ENCODE results near the gene ABHD8. TPM values are rescaled to one million over a fixed set of nuclear protein-coding genes. Genes with fewer than 3 reads are reported as not detected.

Gene ABHD8
- polyA plus RNA-seq, 3 donors: 11.3 to 14.9 (median 12.5) TPM

DNA sequence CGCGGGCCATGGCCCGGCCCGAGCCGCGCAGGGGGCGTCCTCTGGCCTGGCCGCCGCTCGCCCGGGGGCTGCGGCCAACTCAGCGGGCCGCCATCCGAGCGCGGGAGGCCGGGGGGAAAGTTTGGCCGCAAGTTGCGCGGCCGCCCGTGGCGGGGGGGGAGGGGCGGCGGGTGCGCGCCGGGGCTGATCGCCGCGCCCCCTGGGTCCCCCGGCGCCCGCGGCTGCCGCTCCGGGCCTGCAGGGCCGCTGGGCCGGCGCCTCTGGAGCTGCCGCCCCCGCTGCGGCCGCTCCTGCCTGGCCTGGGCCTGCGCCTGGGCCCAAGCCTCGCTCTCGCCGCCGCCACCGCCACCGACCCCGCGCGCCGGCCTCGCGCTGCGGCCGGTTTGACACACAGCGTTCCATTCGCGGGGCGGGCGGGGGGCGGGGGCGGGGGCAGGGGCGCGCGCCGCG is 57.7 kb downstream of the ABHD8 start, which contains the start of gene NR2F6:
NR2F6 (minus strand) TSS at position 385 of the 450 bp plus-strand sequence. CDS start 699 bp downstream, outside the sequence.
- intact Hi-C loops (cut with micrococcal nuclease): no loop called here
- H3K4me2 ChIP-seq (replicated peaks; ENCODE audit: extremely low read depth, low read length, poor library complexity, severe bottlenecking): peak within 1 kb of the TSS; percentile 97
- peak within 1 kb of the TSS; percentile 95 for H3K4me3 Mint-ChIP-seq
- peaks cover 0 to 6% (median 3%) of the 10 kb centered on the region in 7 donors for H3K9me3 Mint-ChIP-seq
- H3K9ac ChIP-seq (ENCODE audit: insufficient read depth, low read length, poor library complexity, severe bottlenecking): peak within 1 kb of the TSS; percentile 53
- H3K27ac Mint-ChIP-seq: peak within 1 kb of the TSS; percentile 69 to 95 (median 86)
- H3K9me3 ChIP-seq (replicated peaks in 1 of 2; ENCODE audit: control insufficient read depth in 1 of 2, insufficient read depth in 1 of 2, low read length in 2 of 2): no peaks in the 10 kb centered on the region
- no peaks in the 10 kb centered on the region for H3K36me3 ChIP-seq (replicated peaks in 1 of 2; ENCODE audit: control insufficient read depth in 1 of 2, insufficient read depth in 2 of 2, low read length in 2 of 2)
- H3K27me3 ChIP-seq (ENCODE audit: control insufficient read depth in 2 of 2, insufficient read depth in 2 of 2, low read length in 2 of 2): peaks cover 0 to 7% of the 10 kb centered on the region in 2 donors
- H2AFZ ChIP-seq (ENCODE audit: insufficient read depth, low read depth, low read length, poor library complexity, severe bottlenecking): peak within 1 kb of the TSS; percentile 79
- H3K79me2 ChIP-seq (ENCODE audit: insufficient read depth, low read length): peaks cover 6% of the 10 kb centered on the region
- peak within 1 kb of the TSS; percentile 16 to 58 for H3K27ac ChIP-seq (ENCODE audit: low read depth in 1 of 2, low read length in 2 of 2)
- peak within 1 kb of the TSS; percentile 61 to 86 (median 69) for H3K4me3 ChIP-seq (replicated peaks in 1 of 3; ENCODE audit: low read depth in 2 of 3, low read length in 3 of 3)
- TF ChIP-seq, protein P1, sequence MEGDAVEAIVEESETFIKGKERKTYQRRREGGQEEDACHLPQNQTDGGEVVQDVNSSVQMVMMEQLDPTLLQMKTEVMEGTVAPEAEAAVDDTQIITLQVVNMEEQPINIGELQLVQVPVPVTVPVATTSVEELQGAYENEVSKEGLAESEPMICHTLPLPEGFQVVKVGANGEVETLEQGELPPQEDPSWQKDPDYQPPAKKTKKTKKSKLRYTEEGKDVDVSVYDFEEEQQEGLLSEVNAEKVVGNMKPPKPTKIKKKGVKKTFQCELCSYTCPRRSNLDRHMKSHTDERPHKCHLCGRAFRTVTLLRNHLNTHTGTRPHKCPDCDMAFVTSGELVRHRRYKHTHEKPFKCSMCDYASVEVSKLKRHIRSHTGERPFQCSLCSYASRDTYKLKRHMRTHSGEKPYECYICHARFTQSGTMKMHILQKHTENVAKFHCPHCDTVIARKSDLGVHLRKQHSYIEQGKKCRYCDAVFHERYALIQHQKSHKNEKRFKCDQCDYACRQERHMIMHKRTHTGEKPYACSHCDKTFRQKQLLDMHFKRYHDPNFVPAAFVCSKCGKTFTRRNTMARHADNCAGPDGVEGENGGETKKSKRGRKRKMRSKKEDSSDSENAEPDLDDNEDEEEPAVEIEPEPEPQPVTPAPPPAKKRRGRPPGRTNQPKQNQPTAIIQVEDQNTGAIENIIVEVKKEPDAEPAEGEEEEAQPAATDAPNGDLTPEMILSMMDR (IDR thresholded peaks at IDR 0.05): no peak
- under 1% methylated on average over 47 of the region's 72 CpGs for WGBS (ENCODE audit: insufficient coverage)
- DNase-seq: no peak
- H3K4me1 ChIP-seq (ENCODE audit: control insufficient read depth in 1 of 2, insufficient read depth in 2 of 2, low read length in 2 of 2): peaks cover 20 to 32% of the 10 kb centered on the region in 2 donors
- H4K20me1 ChIP-seq (ENCODE audit: insufficient read depth, low read length): peaks cover 24% of the 10 kb centered on the region
- peaks cover 26% of the 10 kb centered on the region for H3K4me1 Mint-ChIP-seq
- H3K27me3 Mint-ChIP-seq (ENCODE audit: low read depth in 3 of 3): peaks cover 11 to 21% (median 19%) of the 10 kb centered on the region in 3 donors
- peaks cover 0 to 1% of the 10 kb centered on the region in 2 donors for H3K36me3 Mint-ChIP-seq

DNA sequence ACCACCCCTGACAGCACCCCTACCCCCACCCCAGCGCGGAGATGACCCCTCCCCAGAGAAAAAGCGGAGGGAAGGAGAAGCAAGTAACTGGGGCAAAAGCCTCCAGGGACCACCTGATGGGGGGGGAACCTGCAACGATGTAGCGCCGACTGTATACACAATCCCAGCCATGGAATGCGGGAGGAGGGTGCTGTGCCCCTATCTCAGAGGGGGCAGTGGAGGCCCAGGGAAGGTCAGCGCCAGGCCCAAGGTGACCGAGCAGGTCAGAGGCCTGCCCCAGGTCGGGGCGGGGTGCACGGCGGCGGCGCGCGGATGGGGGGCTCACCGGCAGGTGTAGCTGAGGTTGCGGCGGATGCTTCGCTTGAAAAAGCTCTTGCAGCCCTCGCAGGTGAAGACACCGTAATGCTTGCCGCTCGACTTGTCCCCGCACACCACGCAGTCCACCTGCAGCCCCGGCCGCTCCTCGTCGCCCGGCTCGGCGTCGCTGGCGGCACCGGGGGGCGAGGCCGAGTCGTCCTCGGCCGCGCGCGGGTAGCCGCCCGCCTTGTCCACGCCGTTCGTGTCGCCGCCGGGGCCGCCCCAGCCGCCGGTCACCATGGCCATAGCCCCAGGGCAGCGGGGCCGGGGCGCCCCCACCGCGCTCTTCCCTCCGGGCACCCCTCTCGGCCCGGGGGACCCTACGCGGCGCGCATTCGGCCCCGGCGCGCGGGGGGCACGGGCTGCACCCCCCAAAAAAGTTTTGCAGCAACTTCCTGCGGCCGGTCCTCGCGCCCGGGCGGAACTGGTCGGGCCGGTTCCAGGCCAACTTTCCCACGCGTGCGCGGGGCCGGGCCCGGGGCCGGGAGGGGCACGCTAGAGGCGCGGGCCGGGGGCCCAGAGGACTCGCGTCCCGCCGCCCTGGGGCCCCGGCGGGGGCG is 58.3 kb downstream of the ABHD8 start:
- Histone ChIP-seq H3K27ac (ENCODE audit: low read depth in 1 of 2, low read length in 2 of 2) (no peak overlapping the region), H3K9ac (ENCODE audit: insufficient read depth, low read length, poor library complexity, severe bottlenecking) (peak overlapping the region; percentile 46), H3K27me3 (ENCODE audit: control insufficient read depth in 2 of 2, insufficient read depth in 2 of 2, low read length in 2 of 2) (peaks cover 0 to 7% of the 10 kb centered on the region in 2 donors), H3K4me3 (replicated peaks in 1 of 3; ENCODE audit: low read depth in 2 of 3, low read length in 3 of 3) (peak overlapping the region; percentile 16 to 76 (median 35)), H2AFZ (ENCODE audit: insufficient read depth, low read depth, low read length, poor library complexity, severe bottlenecking) (peak overlapping the region; percentile 68), H4K20me1 (ENCODE audit: insufficient read depth, low read length) (peaks cover 31% of the 10 kb centered on the region), H3K9me3 (replicated peaks in 1 of 2; ENCODE audit: control insufficient read depth in 1 of 2, insufficient read depth in 1 of 2, low read length in 2 of 2) (no peaks in the 10 kb centered on the region), H3K4me2 (replicated peaks; ENCODE audit: extremely low read depth, low read length, poor library complexity, severe bottlenecking) (peak overlapping the region; percentile 85), H3K4me1 (ENCODE audit: control insufficient read depth in 1 of 2, insufficient read depth in 2 of 2, low read length in 2 of 2) (peaks cover 20 to 32% of the 10 kb centered on the region in 2 donors), H3K79me2 (ENCODE audit: insufficient read depth, low read length) (peaks cover 6% of the 10 kb centered on the region), H3K36me3 (replicated peaks in 1 of 2; ENCODE audit: control insufficient read depth in 1 of 2, insufficient read depth in 2 of 2, low read length in 2 of 2) (no peaks in the 10 kb centered on the region)
- H3K36me3 Mint-ChIP-seq: peaks cover 0 to 2% of the 10 kb centered on the region in 2 donors
- peaks cover 26% of the 10 kb centered on the region for H3K4me1 Mint-ChIP-seq
- intact Hi-C loops (cut with micrococcal nuclease): no loop called here
- peak overlapping the region; percentile 76 to 82 for H3K4me3 Mint-ChIP-seq
- peak overlapping the region in 2 of 7 donors; percentile 6 to 78 for H3K27ac Mint-ChIP-seq
- TF ChIP-seq, protein P1 (IDR thresholded peaks at IDR 0.05): no peak
- peaks cover 11 to 21% (median 19%) of the 10 kb centered on the region in 3 donors for H3K27me3 Mint-ChIP-seq (ENCODE audit: low read depth in 3 of 3)
- DNase-seq: no peak
- peaks cover 0 to 6% (median 3%) of the 10 kb centered on the region in 7 donors for H3K9me3 Mint-ChIP-seq
- 3% methylated on average over 99 of the region's 100 CpGs for WGBS (ENCODE audit: insufficient coverage)
